Breast epithelium (tissue), 3 donors: ENCODE results near the gene CASZ1.

ENCODE experiments used
- POLR2A ChIP-seq: fragments of 450-650 bp; IDR thresholded peaks from one replicate; pipeline ENCODE4 v1.6.1; 2016; ENCODE audit warnings: antibody characterized with exemption, mild to moderate bottlenecking, moderate library complexity
- POLR2AphosphoS5 ChIP-seq, 3 donors: sonication (generic); formaldehyde crosslinking; IDR thresholded peaks; one replicate each; pipeline ENCODE4 v1.6.1; 2017; ENCODE audit warnings: antibody characterized with exemption in 3 of 3
- TF ChIP-seq, protein P1 (sequence below), 3 donors: fragments of 450-650 bp; IDR thresholded peaks; one replicate each; pipeline ENCODE4 v1.5.1; 2016 to 2017; ENCODE audit warnings: antibody characterized with exemption in 3 of 3, mild to moderate bottlenecking in 3 of 3, moderate library complexity in 3 of 3

DNA sequence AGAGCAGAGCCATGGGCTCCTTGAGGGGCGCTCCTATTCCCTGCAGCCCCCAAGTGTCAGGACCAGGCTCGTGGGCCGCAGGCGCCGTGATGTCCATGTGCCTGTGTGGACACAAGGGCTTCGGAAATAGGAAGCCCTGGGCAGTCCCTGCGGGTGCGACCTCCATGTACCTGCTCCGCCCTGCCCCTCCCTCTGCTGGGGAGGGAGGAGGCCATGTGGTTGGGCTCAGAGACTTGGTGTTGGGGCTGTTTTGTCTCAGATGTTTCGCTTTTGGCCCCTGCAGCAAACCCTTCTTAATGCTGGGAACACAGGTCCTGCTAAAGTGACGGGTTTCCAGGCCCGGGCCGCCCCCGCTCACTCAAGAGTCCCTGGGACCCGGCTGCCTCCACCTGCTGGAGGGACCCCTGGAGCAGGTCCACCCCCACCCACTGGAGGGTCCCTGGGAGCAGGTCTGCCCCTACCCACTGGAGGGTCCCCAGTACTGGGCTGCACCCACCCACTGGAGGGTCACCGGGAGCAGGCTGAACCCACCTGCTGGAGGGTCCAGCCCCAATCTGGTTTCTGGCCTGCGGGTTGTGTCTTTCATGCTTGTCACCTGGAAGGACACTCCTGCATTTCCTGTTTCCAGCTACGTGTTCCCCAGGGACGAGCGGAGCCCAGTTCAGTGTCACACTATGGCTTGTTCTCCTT is 165.2 kb downstream of the CASZ1 start:
- TF ChIP-seq, protein P1, sequence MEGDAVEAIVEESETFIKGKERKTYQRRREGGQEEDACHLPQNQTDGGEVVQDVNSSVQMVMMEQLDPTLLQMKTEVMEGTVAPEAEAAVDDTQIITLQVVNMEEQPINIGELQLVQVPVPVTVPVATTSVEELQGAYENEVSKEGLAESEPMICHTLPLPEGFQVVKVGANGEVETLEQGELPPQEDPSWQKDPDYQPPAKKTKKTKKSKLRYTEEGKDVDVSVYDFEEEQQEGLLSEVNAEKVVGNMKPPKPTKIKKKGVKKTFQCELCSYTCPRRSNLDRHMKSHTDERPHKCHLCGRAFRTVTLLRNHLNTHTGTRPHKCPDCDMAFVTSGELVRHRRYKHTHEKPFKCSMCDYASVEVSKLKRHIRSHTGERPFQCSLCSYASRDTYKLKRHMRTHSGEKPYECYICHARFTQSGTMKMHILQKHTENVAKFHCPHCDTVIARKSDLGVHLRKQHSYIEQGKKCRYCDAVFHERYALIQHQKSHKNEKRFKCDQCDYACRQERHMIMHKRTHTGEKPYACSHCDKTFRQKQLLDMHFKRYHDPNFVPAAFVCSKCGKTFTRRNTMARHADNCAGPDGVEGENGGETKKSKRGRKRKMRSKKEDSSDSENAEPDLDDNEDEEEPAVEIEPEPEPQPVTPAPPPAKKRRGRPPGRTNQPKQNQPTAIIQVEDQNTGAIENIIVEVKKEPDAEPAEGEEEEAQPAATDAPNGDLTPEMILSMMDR (IDR thresholded peaks at IDR 0.05): no peak
- TF ChIP-seq POLR2A: no peak
- TF ChIP-seq POLR2AphosphoS5 (IDR thresholded peaks at IDR 0.05): no peak
